SW 1271 (cell line): ENCODE results near the gene EI24.

Experiments used
- DNase-seq, 2 experiments: peaks; one replicate each; lab custom pipeline; 2025; lab: John Stamatoyannopoulos, UW

Gene EI24

DNA sequence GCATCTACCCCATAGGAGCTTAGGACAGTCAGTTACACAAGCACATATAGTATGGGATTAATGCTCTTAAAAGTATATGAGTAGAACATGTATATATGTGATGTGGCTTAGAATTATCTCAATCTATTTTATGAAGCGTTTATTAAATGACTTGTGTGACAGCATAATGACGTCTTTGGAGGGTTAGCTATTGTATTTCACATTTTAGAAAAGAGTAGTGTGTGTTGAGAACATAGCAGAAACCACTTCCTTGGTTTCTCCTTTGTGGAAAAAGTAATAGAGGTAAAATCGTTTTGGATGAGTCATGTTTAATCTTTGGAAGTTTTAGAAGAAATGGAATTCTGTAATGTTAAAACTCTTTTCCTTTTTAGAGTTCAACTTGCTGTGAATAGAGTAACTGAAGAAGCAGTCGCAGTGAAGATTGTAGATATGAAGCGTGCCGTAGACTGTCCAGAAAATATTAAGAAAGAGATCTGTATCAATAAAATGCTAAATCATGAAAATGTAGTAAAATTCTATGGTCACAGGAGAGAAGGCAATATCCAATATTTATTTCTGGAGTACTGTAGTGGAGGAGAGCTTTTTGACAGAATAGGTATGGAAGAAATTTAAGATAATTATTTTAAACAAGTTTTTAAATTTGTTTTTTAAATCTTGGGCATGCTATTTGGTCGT, 58.1 kb downstream of the EI24 start:
- no peak for DNase-seq
